ENCODE data around the gene PCDH17.

DNA sequence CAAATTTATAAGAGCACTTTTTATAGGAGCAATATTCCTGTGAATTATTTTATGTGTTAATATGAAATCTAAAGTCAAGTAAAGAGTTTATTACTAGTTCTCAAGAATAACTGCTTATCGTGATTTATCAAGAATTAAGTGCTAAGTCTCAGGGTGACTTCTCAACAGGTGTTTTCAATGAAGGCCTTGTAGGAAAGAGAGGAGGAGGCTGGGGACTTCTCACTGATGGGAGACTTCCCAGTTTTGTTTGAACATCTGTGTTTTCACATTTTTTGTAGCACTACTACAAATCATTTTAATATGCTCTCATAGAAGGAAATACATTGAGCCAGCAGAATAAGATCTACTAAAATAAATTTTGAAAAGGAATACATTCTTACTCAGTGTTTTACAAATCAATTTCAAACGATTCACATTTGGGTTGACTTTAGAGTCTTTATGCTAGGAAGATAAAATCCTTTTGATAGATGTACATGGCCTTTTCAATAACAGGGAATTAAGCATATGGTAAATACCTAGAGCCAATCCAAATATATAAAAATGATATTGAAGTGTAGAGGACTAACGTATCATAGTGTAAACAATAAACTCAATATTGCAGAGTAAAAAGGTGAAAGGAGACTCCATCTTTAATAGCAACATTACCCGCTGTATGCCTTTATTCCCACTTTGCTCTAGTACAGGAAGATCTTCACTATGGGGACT is 6.8 kb downstream of the PCDH17 start:
- TF ChIP-seq POLR2A (IDR thresholded peaks at IDR 0.05; ENCODE audit: low read depth, low read length): no peak
- no peak for TF ChIP-seq TAF1 (IDR thresholded peaks at IDR 0.05; ENCODE audit: low read depth, low read length)
- no peak for TF ChIP-seq POLR2AphosphoS5 (IDR thresholded peaks at IDR 0.05; ENCODE audit: low read depth, low read length)
